ENCODE data around the gene CYLD.

The CYLD gene

GRCh38 chr16:50791522-50791921, 49.6 kb downstream of the CYLD start:
- no peak for DNase-seq (ENCODE audit: extremely low read depth, low read depth)
- H3K4me3 ChIP-seq (replicated peaks; ENCODE audit: low read depth, low read length): no peak overlapping the region
- no peak for TF ChIP-seq CTCF (IDR thresholded peaks at IDR 0.05; ENCODE audit: low read depth, low read length, missing control alignments)

GRCh38 chr16:50796829-50797228, 54.9 kb downstream of the CYLD start:
- no peak for TF ChIP-seq CTCF (IDR thresholded peaks at IDR 0.05; ENCODE audit: low read depth, low read length, missing control alignments)
- H3K4me3 ChIP-seq (replicated peaks; ENCODE audit: low read depth, low read length): no peak overlapping the region
- DNase-seq (ENCODE audit: extremely low read depth, low read depth): no peak

GRCh38 chr16:50797456-50797855, 55.6 kb downstream of the CYLD start:
- TF ChIP-seq CTCF (IDR thresholded peaks at IDR 0.05; ENCODE audit: low read depth, low read length, missing control alignments): no peak
- DNase-seq (ENCODE audit: extremely low read depth, low read depth): no peak
- H3K4me3 ChIP-seq (replicated peaks; ENCODE audit: low read depth, low read length): no peak overlapping the region

- TF ChIP-seq CTCF (IDR thresholded peaks at IDR 0.05; ENCODE audit: low read depth, low read length, missing control alignments): no peak
- no peak overlapping the region for H3K4me3 ChIP-seq (replicated peaks; ENCODE audit: low read depth, low read length)
- no peak for DNase-seq (ENCODE audit: extremely low read depth, low read depth)
Observed at GRCh38 chr16:50800074-50800473, 58.2 kb downstream of the CYLD start.

- no peak for TF ChIP-seq CTCF (IDR thresholded peaks at IDR 0.05; ENCODE audit: low read depth, low read length, missing control alignments)
- DNase-seq (ENCODE audit: extremely low read depth, low read depth): no peak
- no peak overlapping the region for H3K4me3 ChIP-seq (replicated peaks; ENCODE audit: low read depth, low read length)
Observed at GRCh38 chr16:50801036-50801435, 59.1 kb downstream of the CYLD start.

GRCh38 chr16:50802000-50802399, 60.1 kb downstream of the CYLD start:
- no peak for DNase-seq (ENCODE audit: extremely low read depth, low read depth)
- TF ChIP-seq CTCF (IDR thresholded peaks at IDR 0.05; ENCODE audit: low read depth, low read length, missing control alignments): no peak

GRCh38 chr16:50802961-50803360, 61.1 kb downstream of the CYLD start:
- DNase-seq (ENCODE audit: extremely low read depth, low read depth): no peak
- no peak overlapping the region for H3K4me3 ChIP-seq (replicated peaks; ENCODE audit: low read depth, low read length)
- no peak for TF ChIP-seq CTCF (IDR thresholded peaks at IDR 0.05; ENCODE audit: low read depth, low read length, missing control alignments)

More at GRCh38 chr16:50802000-50802399, 60.1 kb downstream of the CYLD start:
- H3K4me3 ChIP-seq (replicated peaks; ENCODE audit: low read depth, low read length): no peak overlapping the region

Measured in HFF-Myc (cell line).